BLaER1 treated with 17β-estradiol and CSF1 and Interleukin-3, amounts not matched to agents 10 nM and 100 nM (cell line): ENCODE results near the gene ATIC.
"Not testable (repeated sequence)": the region's sequence is repeated elsewhere in the genome, so short reads cannot be mapped to it uniquely, and the experiment has no call there.

Experiments used
- H3K27ac ChIP-seq, 11 experiments: shearing (Covaris generic); formaldehyde crosslinking; 2 replicates each; pipeline ENCODE4 v1.8.1; 2022
- H3K27me3 ChIP-seq, 11 experiments: shearing (Covaris generic); formaldehyde crosslinking; 2 replicates each; pipeline ENCODE4 v1.8.1; 2022
- H3K36me3 ChIP-seq, 11 experiments: shearing (Covaris generic); formaldehyde crosslinking; 2 replicates each; pipeline ENCODE4 v1.8.1; 2022
- H3K4me1 ChIP-seq, 10 experiments: shearing (Covaris generic); formaldehyde crosslinking; 2 replicates each; pipeline ENCODE4 v1.8.1; 2022
- H3K4me2 ChIP-seq, 11 experiments: shearing (Covaris generic); formaldehyde crosslinking; 2 replicates each; pipeline ENCODE4 v1.8.1; 2022
- H3K4me3 ChIP-seq, 10 experiments: shearing (Covaris generic); formaldehyde crosslinking; 2 replicates each; pipeline ENCODE4 v1.8.1; 2022
- H3K9ac ChIP-seq, 11 experiments: shearing (Covaris generic); formaldehyde crosslinking; 2 replicates each; pipeline ENCODE4 v1.8.1; 2022
- H3K9me3 ChIP-seq, 11 experiments: shearing (Covaris generic); formaldehyde crosslinking; replicated peaks in 1 of 11; 2 replicates each; pipeline ENCODE4 v1.8.1; 2022
- H4K20me1 ChIP-seq, 11 experiments: shearing (Covaris generic); formaldehyde crosslinking; 2 replicates each; pipeline ENCODE4 v1.8.1; 2022
- Cebpa-rat ChIP-seq, 11 experiments: shearing (Covaris generic); IDR thresholded peaks; 2 replicates each; pipeline ENCODE4 v1.8.1; 2022

Gene ATIC

DNA sequence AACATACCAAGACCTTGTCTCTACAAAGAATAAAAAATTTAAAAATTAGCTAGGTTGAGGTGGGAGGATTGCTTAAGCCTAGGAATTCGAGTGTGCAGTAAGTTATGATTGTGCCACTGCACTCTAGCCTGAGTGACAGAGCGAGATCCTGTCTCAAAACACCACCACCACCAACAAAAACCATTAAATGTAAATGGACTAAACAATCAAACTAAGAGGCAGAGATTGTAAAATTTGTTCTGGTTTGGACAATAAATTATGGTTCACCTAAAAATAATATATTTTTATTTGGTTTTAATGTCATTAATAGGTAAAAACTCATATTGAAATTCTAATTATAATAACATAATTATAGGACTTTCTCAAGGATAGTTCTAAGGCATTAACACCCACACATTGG, 9.9 kb upstream of the ATIC start:
- peaks cover 14 to 26% (median 18%) of the 10 kb centered on the region in 11 experiments; a peak in 21 of 22 replicates for H3K9me3 ChIP-seq
- no peaks in the 10 kb centered on the region for H4K20me1 ChIP-seq
- H3K27me3 ChIP-seq, result no peaks in the 10 kb centered on the region
- H3K9ac ChIP-seq, result no peak overlapping the region
- no peaks in the 10 kb centered on the region for H3K4me1 ChIP-seq
- no peaks in the 10 kb centered on the region for H3K36me3 ChIP-seq
- no peak overlapping the region for H3K27ac ChIP-seq
- H3K4me3 ChIP-seq, result no peak overlapping the region
- H3K4me2 ChIP-seq, result no peak overlapping the region
- no peak for TF ChIP-seq Cebpa-rat (IDR thresholded peaks at IDR 0.05)

DNA sequence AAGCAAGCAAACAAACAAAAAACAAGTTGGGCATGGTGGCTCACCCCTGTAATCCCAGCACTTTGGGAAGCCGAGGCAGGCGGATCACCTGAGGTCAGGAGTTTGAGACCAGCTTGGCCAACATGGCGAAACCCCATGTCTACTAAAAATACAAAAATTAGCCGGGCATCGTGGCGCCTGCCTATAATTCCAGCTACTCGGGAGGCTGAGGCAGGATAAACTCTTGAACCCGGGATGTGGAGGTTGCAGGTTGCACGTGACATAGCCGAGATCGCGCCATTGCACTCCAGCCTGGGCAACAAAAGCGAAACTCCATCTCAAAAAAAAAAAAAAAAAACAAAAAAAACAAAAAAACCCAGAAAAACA, 617 bp upstream of the ATIC start:
- H3K27me3 ChIP-seq, H3K9me3 ChIP-seq, H4K20me1 ChIP-seq: not testable (repeated sequence)
- peak overlapping the region; percentile 64 to 97 (median 94); a peak in 21 of 22 replicates for H3K27ac ChIP-seq
- peak overlapping the region; percentile 65 to 80 (median 76) for H3K4me3 ChIP-seq
- peak overlapping the region; percentile 83 to 96 (median 91) for H3K9ac ChIP-seq
- H3K4me2 ChIP-seq, result peak overlapping the region; percentile 82 to 97 (median 91)
- peaks cover 5 to 37% (median 32%) of the 10 kb centered on the region in 11 experiments; a peak in 19 of 22 replicates for H3K36me3 ChIP-seq
- H3K4me1 ChIP-seq, result peaks cover 22 to 44% (median 30%) of the 10 kb centered on the region in 10 experiments

DNA sequence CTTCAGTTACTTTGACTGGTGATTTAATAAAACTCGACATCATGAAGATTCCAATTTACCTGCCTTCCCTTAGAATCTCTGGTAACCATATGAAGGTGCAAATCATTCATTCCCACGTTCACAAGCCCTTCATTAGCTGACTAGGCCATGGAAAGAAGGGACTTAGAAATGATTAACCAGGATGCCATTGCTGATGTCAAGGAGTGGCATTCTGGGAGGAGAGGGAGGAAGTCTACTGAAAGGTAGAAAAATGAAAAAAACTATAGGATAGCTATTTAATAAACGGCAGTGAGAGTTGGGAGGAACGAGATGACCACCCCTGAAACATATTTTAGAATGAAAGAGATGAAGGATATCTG, 1.4 kb downstream of the ATIC start:
- H3K4me2 ChIP-seq, result peak overlapping the region; percentile 82 to 97 (median 91)
- peaks cover 0 to 16% (median 0%) of the 10 kb centered on the region in 11 experiments; a peak in 3 of 22 replicates for H4K20me1 ChIP-seq
- no peak for TF ChIP-seq Cebpa-rat (IDR thresholded peaks at IDR 0.05)
- peak overlapping the region; percentile 65 to 80 (median 76); a peak in 16 of 20 replicates for H3K4me3 ChIP-seq
- H3K4me1 ChIP-seq, result peaks cover 31 to 61% (median 42%) of the 10 kb centered on the region in 10 experiments
- H3K9me3 ChIP-seq, result 0 out of 22 replicates have a peak, but pooled peaks cover 0 to 3% (median 0%) of the 10 kb centered on the region in 11 experiments
- no peaks in the 10 kb centered on the region for H3K27me3 ChIP-seq
- peaks cover 9 to 57% (median 49%) of the 10 kb centered on the region in 11 experiments; a peak in 21 of 22 replicates for H3K36me3 ChIP-seq
- H3K27ac ChIP-seq, result peak overlapping the region in 8 of 11 experiments; percentile 87 to 97 (median 94); a peak in 13 of 22 replicates
- H3K9ac ChIP-seq, result peak overlapping the region in 6 of 11 experiments; percentile 83 to 96 (median 92); a peak in 12 of 22 replicates

- peaks cover 31 to 77% (median 50%) of the 10 kb centered on the region in 10 experiments for H3K4me1 ChIP-seq
- no peak for TF ChIP-seq Cebpa-rat (IDR thresholded peaks at IDR 0.05)
- no peak overlapping the region for H3K9ac ChIP-seq
- H3K4me2 ChIP-seq, result peak overlapping the region in 6 of 11 experiments; percentile 1 to 88 (median 11); a peak in 4 of 22 replicates
- H3K36me3 ChIP-seq, result peaks cover 26 to 73% (median 66%) of the 10 kb centered on the region in 11 experiments
- H3K27ac ChIP-seq, result no peak overlapping the region
- H4K20me1 ChIP-seq, result peaks cover 0 to 16% (median 0%) of the 10 kb centered on the region in 11 experiments; a peak in 3 of 22 replicates
- no peaks in the 10 kb centered on the region for H3K27me3 ChIP-seq
- peaks cover 0 to 11% (median 0%) of the 10 kb centered on the region in 11 experiments; a peak in 5 of 22 replicates for H3K9me3 ChIP-seq
- H3K4me3 ChIP-seq, result no peak overlapping the region
These were observed 3.0 kb downstream of the ATIC start for GRCh38 chr2:215314896-215315295.

DNA sequence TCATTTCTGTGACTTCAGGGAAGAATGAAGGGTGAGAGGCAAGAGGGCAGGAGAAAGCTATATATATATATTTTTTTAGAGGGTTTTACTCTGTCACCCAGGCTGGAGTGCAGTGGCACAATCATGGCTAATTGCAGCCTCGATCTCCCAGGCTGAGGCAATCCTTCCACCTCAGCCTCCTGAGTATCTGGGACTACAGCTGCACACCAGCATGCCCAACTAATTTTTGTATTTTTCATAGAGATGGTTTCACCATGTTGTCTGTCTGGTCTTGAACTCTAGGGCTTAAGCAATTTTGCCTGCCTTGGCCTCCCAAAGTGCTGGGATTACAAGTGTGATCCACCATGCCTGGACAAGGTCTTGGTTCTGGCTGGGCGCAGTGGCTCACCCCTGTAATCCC, 3.4 kb downstream of the ATIC start:
- Histone ChIP-seq H3K4me3 (no peak overlapping the region), H3K9ac (no peak overlapping the region), H3K4me1 (peaks cover 31 to 80% (median 51%) of the 10 kb centered on the region in 10 experiments), H3K27me3 (no peaks in the 10 kb centered on the region), H4K20me1 (peaks cover 0 to 18% (median 0%) of the 10 kb centered on the region in 11 experiments; a peak in 3 of 22 replicates), H3K36me3 (peaks cover 30 to 78% (median 70%) of the 10 kb centered on the region in 11 experiments), H3K4me2 (peak overlapping the region in 5 of 11 experiments; percentile 2 to 17 (median 11); a peak in 5 of 22 replicates), H3K9me3 (peaks cover 0 to 12% (median 0%) of the 10 kb centered on the region in 11 experiments; a peak in 6 of 22 replicates), H3K27ac (no peak overlapping the region)
- TF ChIP-seq Cebpa-rat (IDR thresholded peaks at IDR 0.05), result no peak

DNA sequence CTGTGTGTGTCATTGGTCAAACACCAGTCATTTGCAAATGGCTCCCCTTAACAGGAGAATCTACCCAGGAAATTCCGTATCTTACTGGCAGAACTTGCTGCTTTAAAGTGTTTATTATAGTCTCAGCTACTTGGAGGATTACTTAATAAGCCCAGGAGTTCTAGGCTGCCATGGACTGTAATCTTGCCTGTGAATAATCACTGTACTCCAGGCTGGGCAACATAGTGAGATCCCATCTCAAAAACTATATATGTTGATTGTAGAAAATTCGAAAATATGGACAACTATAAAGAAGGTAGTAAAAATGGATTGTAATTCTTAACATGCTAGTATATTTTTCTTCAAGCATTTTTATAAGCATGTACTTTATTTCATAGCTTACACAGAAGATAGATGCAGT, 4.5 kb downstream of the ATIC start:
- Histone ChIP-seq H3K4me3 (no peak overlapping the region), H3K9ac (no peak overlapping the region), H3K4me1 (peaks cover 24 to 71% (median 46%) of the 10 kb centered on the region in 10 experiments), H3K4me2 (peak overlapping the region in 1 of 11 experiments; percentile 60; a peak in 4 of 22 replicates), H3K27me3 (no peaks in the 10 kb centered on the region), H3K27ac (no peak overlapping the region), H3K36me3 (peaks cover 40 to 88% (median 80%) of the 10 kb centered on the region in 11 experiments), H3K9me3 (peaks cover 0 to 22% (median 8%) of the 10 kb centered on the region in 11 experiments; a peak in 17 of 22 replicates), H4K20me1 (peaks cover 0 to 24% (median 0%) of the 10 kb centered on the region in 11 experiments; a peak in 3 of 22 replicates)
- TF ChIP-seq Cebpa-rat (IDR thresholded peaks at IDR 0.05), result no peak

DNA sequence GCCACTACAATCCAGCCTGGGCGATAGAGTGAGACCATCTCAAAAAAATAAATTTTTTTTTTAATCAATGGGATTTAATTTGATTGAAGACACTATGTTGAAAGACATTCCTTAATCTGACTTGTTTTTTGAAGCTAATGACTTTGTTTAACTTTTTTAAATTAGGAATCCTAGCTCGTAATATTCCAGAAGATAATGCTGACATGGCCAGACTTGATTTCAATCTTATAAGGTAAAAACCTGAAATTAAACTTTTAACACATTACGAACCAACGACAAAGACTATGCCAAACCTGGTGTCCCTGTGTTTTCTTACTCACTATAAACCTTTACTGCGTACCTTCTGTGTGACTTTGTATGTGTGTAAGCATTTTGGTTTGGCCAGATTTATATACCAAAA, 7.6 kb downstream of the ATIC start:
- H3K27ac ChIP-seq, result no peak overlapping the region
- peaks cover 0 to 35% (median 16%) of the 10 kb centered on the region in 11 experiments; a peak in 18 of 22 replicates for H3K9me3 ChIP-seq
- no peaks in the 10 kb centered on the region for H3K27me3 ChIP-seq
- peaks cover 0 to 55% (median 8%) of the 10 kb centered on the region in 11 experiments; a peak in 14 of 22 replicates for H4K20me1 ChIP-seq
- peaks cover 70 to 100% (median 96%) of the 10 kb centered on the region in 11 experiments for H3K36me3 ChIP-seq
- H3K4me3 ChIP-seq, result no peak overlapping the region; a peak in 1 of 20 replicates
- no peak overlapping the region for H3K9ac ChIP-seq
- no peak for TF ChIP-seq Cebpa-rat (IDR thresholded peaks at IDR 0.05)
- H3K4me1 ChIP-seq, result peaks cover 9 to 46% (median 25%) of the 10 kb centered on the region in 10 experiments; a peak in 17 of 20 replicates
- peak overlapping the region in 1 of 11 experiments; percentile 44; a peak in 1 of 22 replicates for H3K4me2 ChIP-seq

GRCh38 chr2:215320102-215320501, 8.2 kb downstream of the ATIC start:
- Histone ChIP-seq H3K36me3 (peaks cover 75 to 100% (median 97%) of the 10 kb centered on the region in 11 experiments), H3K4me1 (peaks cover 8 to 40% (median 20%) of the 10 kb centered on the region in 10 experiments; a peak in 16 of 20 replicates), H4K20me1 (peaks cover 0 to 61% (median 10%) of the 10 kb centered on the region in 11 experiments; a peak in 14 of 22 replicates), H3K4me3 (no peak overlapping the region), H3K27ac (no peak overlapping the region), H3K4me2 (no peak overlapping the region), H3K27me3 (no peaks in the 10 kb centered on the region), H3K9ac (no peak overlapping the region), H3K9me3 (peaks cover 0 to 35% (median 16%) of the 10 kb centered on the region in 11 experiments; a peak in 18 of 22 replicates)
- TF ChIP-seq Cebpa-rat (IDR thresholded peaks at IDR 0.05), result no peak

DNA sequence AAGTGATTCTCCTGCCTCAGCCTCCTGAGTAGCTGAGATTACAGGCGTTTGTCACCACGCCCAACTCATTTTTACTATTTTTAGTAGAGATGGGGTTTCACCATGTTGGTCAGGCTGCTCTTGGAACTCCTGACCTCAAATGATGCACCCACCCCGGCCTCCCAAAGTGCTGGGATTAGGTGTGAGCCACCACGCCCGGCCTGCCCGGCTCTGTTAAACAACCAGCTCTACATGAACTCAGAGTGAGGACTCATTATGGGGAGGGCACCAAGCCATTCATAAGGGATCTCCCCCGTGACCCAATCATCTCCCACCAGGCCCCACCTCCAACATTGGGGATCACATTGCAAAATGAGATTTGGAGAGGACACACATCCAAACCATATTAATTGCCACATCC, 8.8 kb downstream of the ATIC start:
- H3K4me3 ChIP-seq, result no peak overlapping the region
- no peak overlapping the region for H3K9ac ChIP-seq
- H3K4me2 ChIP-seq, result no peak overlapping the region
- no peak overlapping the region for H3K27ac ChIP-seq
- H3K27me3 ChIP-seq, result no peaks in the 10 kb centered on the region
- H4K20me1 ChIP-seq, result peaks cover 0 to 64% (median 10%) of the 10 kb centered on the region in 11 experiments; a peak in 14 of 22 replicates
- H3K4me1 ChIP-seq, result peaks cover 2 to 38% (median 17%) of the 10 kb centered on the region in 10 experiments; a peak in 16 of 20 replicates
- TF ChIP-seq Cebpa-rat (IDR thresholded peaks at IDR 0.05), result no peak
- H3K9me3 ChIP-seq, result peaks cover 0 to 35% (median 16%) of the 10 kb centered on the region in 11 experiments; a peak in 18 of 22 replicates
- H3K36me3 ChIP-seq, result peaks cover 81 to 100% (median 97%) of the 10 kb centered on the region in 11 experiments
